GM11168 (cell line): Measurements from ENCODE around the gene PMVK.

ENCODE experiments used
- in situ Hi-C: fragments of 300-500 bp; cut with MboI; formaldehyde crosslinking; loops from one replicate; pipeline ENCODE4 v1.12.0; 2022; ENCODE audit warnings: low sequenced_read_pairs; ENCODE audit not compliant: unreplicated experiment

The PMVK gene

GRCh38 chr1:154883919-154884868 is 52.3 kb downstream of the PMVK start:
- in situ Hi-C loops = no loop called here

GRCh38 chr1:154881820-154882535 is 54.5 kb downstream of the PMVK start:
- in situ Hi-C loops = no loop called here

GRCh38 chr1:154880671-154881070 is 55.8 kb downstream of the PMVK start:
- in situ Hi-C loops = no loop called here

- in situ Hi-C loops = no loop called here
These were observed 57.5 kb downstream of the PMVK start for GRCh38 chr1:154879038-154879421.

- in situ Hi-C loops = no loop called here
These were observed 58.0 kb downstream of the PMVK start for GRCh38 chr1:154878371-154879037.

- in situ Hi-C loops = no loop called here
These were observed 59.0 kb downstream of the PMVK start for GRCh38 chr1:154877370-154877974.

GRCh38 chr1:154876842-154877369 is 59.6 kb downstream of the PMVK start:
- in situ Hi-C loops = no loop called here
